H9 (cell line): Measurements from ENCODE around the gene DISP3. TPM values are rescaled to one million over a fixed set of nuclear protein-coding genes. Genes with fewer than 3 reads are reported as not detected.

Source experiments
- DNase-seq: peaks from one replicate; pipeline ENCODE4 v3.0.0-alpha.2; 2017
- H2AFZ ChIP-seq: one replicate; pipeline ENCODE4 v1.6.1; 2013; ENCODE audit warnings: mild to moderate bottlenecking, low read length, control low read depth, moderate library complexity
- H2AK5ac ChIP-seq: 2 replicates; pipeline ENCODE4 v1.6.1; 2013; ENCODE audit warnings: low read length, control low read depth, mixed read lengths; ENCODE audit not compliant: insufficient read length
- H2BK120ac ChIP-seq: one replicate; pipeline ENCODE4 v1.6.1; 2013; ENCODE audit warnings: low read depth, mild to moderate bottlenecking, low read length, control low read depth, inconsistent platforms; ENCODE audit not compliant: poor library complexity, severe bottlenecking
- H2BK12ac ChIP-seq: 2 replicates; pipeline ENCODE4 v1.6.1; 2013; ENCODE audit warnings: low read length, control low read depth, mixed read lengths, low read depth; ENCODE audit not compliant: insufficient read length
- H2BK15ac ChIP-seq: 2 replicates; pipeline ENCODE4 v1.6.1; 2013; ENCODE audit warnings: low read depth, low read length, control low read depth
- H2BK20ac ChIP-seq: one replicate; pipeline ENCODE4 v1.6.1; 2013; ENCODE audit warnings: low read depth, mild to moderate bottlenecking, low read length, control low read depth, inconsistent platforms; ENCODE audit not compliant: poor library complexity, severe bottlenecking
- H2BK5ac ChIP-seq: 2 replicates; pipeline ENCODE4 v1.6.1; 2013; ENCODE audit warnings: low read length, control low read depth, mixed read lengths; ENCODE audit not compliant: insufficient read length
- H3K14ac ChIP-seq: 2 replicates; pipeline ENCODE4 v1.6.1; 2013; ENCODE audit warnings: low read length, control low read depth; ENCODE audit not compliant: insufficient read depth
- H3K18ac ChIP-seq: 2 replicates; pipeline ENCODE4 v1.6.1; 2013; ENCODE audit warnings: low read depth, mild to moderate bottlenecking, mixed read lengths, low read length, control low read depth; ENCODE audit not compliant: insufficient read length
- H3K23ac ChIP-seq: 2 replicates; pipeline ENCODE4 v1.6.1; 2013; ENCODE audit warnings: low read length, control low read depth, mixed read lengths, low read depth; ENCODE audit not compliant: insufficient read length
- H3K23me2 ChIP-seq: 2 replicates; pipeline ENCODE4 v1.6.1; 2013; ENCODE audit warnings: low read depth, mild to moderate bottlenecking, mixed read lengths, low read length, control low read depth; ENCODE audit not compliant: insufficient read length, poor library complexity, severe bottlenecking
- H3K27ac ChIP-seq: 2 replicates; pipeline ENCODE4 v1.5.1; 2013; ENCODE audit warnings: low read length, control low read depth, mixed read lengths, low read depth; ENCODE audit not compliant: insufficient read length
- H3K27me3 ChIP-seq: 2 replicates; pipeline ENCODE4 v1.6.1; 2013; ENCODE audit warnings: low read length, control low read depth, inconsistent platforms; ENCODE audit not compliant: insufficient read depth
- H3K4ac ChIP-seq: 2 replicates; pipeline ENCODE4 v1.6.1; 2013; ENCODE audit warnings: low read depth, mild to moderate bottlenecking, control low read depth, inconsistent platforms, low read length, moderate library complexity
- H3K4me1 ChIP-seq: 2 replicates; pipeline ENCODE4 v1.6.1; 2013; ENCODE audit warnings: low read length, control low read depth, inconsistent platforms; ENCODE audit not compliant: insufficient read depth
- H3K4me2 ChIP-seq: 2 replicates; pipeline ENCODE4 v1.6.1; 2013; ENCODE audit warnings: low read length, control low read depth, mixed read lengths; ENCODE audit not compliant: insufficient read length, insufficient read depth
- H3K56ac ChIP-seq: 2 replicates; pipeline ENCODE4 v1.6.1; 2013; ENCODE audit warnings: low read depth, mild to moderate bottlenecking, mixed read lengths, low read length, control low read depth; ENCODE audit not compliant: insufficient read length
- H3K79me1 ChIP-seq: 2 replicates; pipeline ENCODE4 v1.6.1; 2013; ENCODE audit warnings: low read depth, mild to moderate bottlenecking, moderate library complexity, low read length, control low read depth, inconsistent platforms; ENCODE audit not compliant: insufficient read depth, poor library complexity, severe bottlenecking
- H3K79me2 ChIP-seq: 2 replicates; pipeline ENCODE4 v1.6.1; 2013; ENCODE audit warnings: low read length, control low read depth, inconsistent platforms; ENCODE audit not compliant: insufficient read depth
- H3K9ac ChIP-seq: 2 replicates; pipeline ENCODE4 v1.6.1; 2013; ENCODE audit warnings: low read length, control low read depth, mixed read lengths; ENCODE audit not compliant: insufficient read length; ENCODE audit errors: extremely low read depth
- H3K9me3 ChIP-seq: one replicate; pipeline ENCODE4 v1.6.1; 2013; ENCODE audit warnings: low read depth, low read length, inconsistent platforms; ENCODE audit not compliant: control insufficient read depth
- H3T11ph ChIP-seq: one replicate; pipeline ENCODE4 v1.6.1; 2013; ENCODE audit warnings: mild to moderate bottlenecking, low read length, control low read depth, inconsistent platforms
- H4K20me1 ChIP-seq: one replicate; pipeline ENCODE4 v1.6.1; 2013; ENCODE audit not compliant: control insufficient read depth, insufficient read length, insufficient read depth
- H4K5ac ChIP-seq: 2 replicates; pipeline ENCODE4 v1.6.1; 2013; ENCODE audit warnings: low read depth, mild to moderate bottlenecking, mixed read lengths, low read length, control low read depth; ENCODE audit not compliant: insufficient read length
- H4K8ac ChIP-seq: replicated peaks from 2 replicates; pipeline ENCODE4 v1.6.1; 2013; ENCODE audit warnings: low read length, control low read depth, mixed read lengths, low read depth; ENCODE audit not compliant: insufficient read length
- H4K91ac ChIP-seq: 2 replicates; pipeline ENCODE4 v1.6.1; 2013; ENCODE audit warnings: low read depth, mild to moderate bottlenecking, moderate library complexity, mixed read lengths, low read length, control low read depth; ENCODE audit not compliant: insufficient read length
- H3K27ac Mint-ChIP-seq, 3 experiments: 2 replicates in 2 of 3; 3 replicates in 1 of 3; pipeline ENCODE4 v1.8.0; 2020 to 2021; ENCODE audit warnings: mixed read lengths in 3 of 3, mild to moderate bottlenecking in 1 of 3, moderate library complexity in 1 of 3
- H3K27me3 Mint-ChIP-seq: 2 replicates; pipeline ENCODE4 v1.8.0; 2021; ENCODE audit warnings: low read depth, mild to moderate bottlenecking, moderate library complexity, mixed read lengths
- H3K36me3 Mint-ChIP-seq, 3 experiments: 2 replicates in 2 of 3; 3 replicates in 1 of 3; pipeline ENCODE4 v1.8.0; 2020 to 2021; ENCODE audit warnings: low read depth in 3 of 3, mixed read lengths in 3 of 3; ENCODE audit not compliant: insufficient read depth in 1 of 3
- H3K4me1 Mint-ChIP-seq, 2 experiments: 2 replicates each; pipeline ENCODE4 v1.8.0; 2020; ENCODE audit warnings: mixed read lengths in 2 of 2
- H3K4me3 Mint-ChIP-seq, 2 experiments: 2 replicates in 1 of 2; 3 replicates in 1 of 2; pipeline ENCODE4 v1.8.0; 2020 to 2021; ENCODE audit warnings: mild to moderate bottlenecking in 2 of 2, mixed read lengths in 2 of 2, moderate library complexity in 1 of 2
- H3K9me3 Mint-ChIP-seq, 2 experiments: 2 replicates in 1 of 2; 3 replicates in 1 of 2; pipeline ENCODE4 v1.8.0; 2020; ENCODE audit warnings: mild to moderate bottlenecking in 2 of 2, mixed read lengths in 2 of 2, moderate library complexity in 1 of 2
- CTCF ChIP-seq: fragments of 200-600 bp; sonication (generic); conservative IDR thresholded peaks from 3 replicates; pipeline ENCODE4 v1.8.0; 2021; ENCODE audit warnings: antibody characterized with exemption, mild to moderate bottlenecking
- WGBS: extraction: QIAGEN DNeasy Blood & Tissue Kit; methylation state at CpG from one replicate; pipeline ENCODE4 v1.1.7; 2013; ENCODE audit warnings: missing lambda C conversion rate, low lambda C conversion rate, mixed read lengths; ENCODE audit not compliant: insufficient read length; ENCODE audit errors: extremely low coverage; 5-methylcytosine and 5-hydroxymethylcytosine counted together
- total RNA-seq: library from RNA; stranded (reverse); gene quantifications from 2 replicates; pipeline ENCODE4 v1.2.1, GENCODE V29; 2021

DISP3 gene
- total RNA-seq, 1 experiment from 2014 or later = 3.5 TPM

GRCh38 chr1:11482701-11483479 is 3.9 kb downstream of the DISP3 start:
- Histone ChIP-seq H4K5ac (no peak overlapping the region), H3K23ac (no peak overlapping the region), H3K9ac (no peak overlapping the region), H3K79me2 (no peaks in the 10 kb centered on the region), H4K91ac (no peak overlapping the region), H2BK120ac (no peak overlapping the region), H3K79me1 (no peaks in the 10 kb centered on the region), H3K14ac (no peak overlapping the region), H2AFZ (no peak overlapping the region), H3K4me1 (0 out of 2 replicates have a peak, but pooled peaks cover 2% of the 10 kb centered on the region), H3K4me2 (no peak overlapping the region), H2BK5ac (no peak overlapping the region), H2BK20ac (no peak overlapping the region), H3K23me2 (peaks cover 2% of the 10 kb centered on the region), H2AK5ac (no peak overlapping the region), H3K27ac (no peak overlapping the region), H3K56ac (no peak overlapping the region), H3T11ph (no peak overlapping the region), H4K20me1 (peaks cover 3% of the 10 kb centered on the region), H3K18ac (no peak overlapping the region), H3K4ac (no peak overlapping the region), H2BK15ac (no peak overlapping the region), H4K8ac (no peak overlapping the region), H3K9me3 (no peaks in the 10 kb centered on the region), H2BK12ac (no peak overlapping the region), H3K27me3 (peaks cover 2% of the 10 kb centered on the region; the same call in 1 of the 2 replicates)
- H3K36me3 Mint-ChIP-seq = no peaks in the 10 kb centered on the region; a peak in 1 of 7 replicates
- peaks cover 41% of the 10 kb centered on the region for H3K27me3 Mint-ChIP-seq
- H3K4me1 Mint-ChIP-seq = peaks cover 29 to 36% of the 10 kb centered on the region in 2 experiments
- peaks cover 0 to 3% of the 10 kb centered on the region in 2 experiments; a peak in 1 of 5 replicates for H3K9me3 Mint-ChIP-seq
- H3K27ac Mint-ChIP-seq = no peak overlapping the region
- no peak for TF ChIP-seq CTCF
- DNase-seq = no peak
- WGBS = no CpG with 5 or more reads among the region's 18 CpGs
- H3K4me3 Mint-ChIP-seq = no peak overlapping the region; a peak in 2 of 5 replicates
